C4-2B (cell line): ENCODE results near the gene GALNT9.

Experiments
- CTCF ChIP-seq: fragments of 450-650 bp; conservative IDR thresholded peaks from 2 replicates; pipeline ENCODE4 v1.5.1; 2017; ENCODE audit warnings: mild to moderate bottlenecking
- ZFX ChIP-seq: fragments of 450-650 bp; IDR thresholded peaks from 2 replicates; pipeline ENCODE4 v1.6.1; 2017

DNA sequence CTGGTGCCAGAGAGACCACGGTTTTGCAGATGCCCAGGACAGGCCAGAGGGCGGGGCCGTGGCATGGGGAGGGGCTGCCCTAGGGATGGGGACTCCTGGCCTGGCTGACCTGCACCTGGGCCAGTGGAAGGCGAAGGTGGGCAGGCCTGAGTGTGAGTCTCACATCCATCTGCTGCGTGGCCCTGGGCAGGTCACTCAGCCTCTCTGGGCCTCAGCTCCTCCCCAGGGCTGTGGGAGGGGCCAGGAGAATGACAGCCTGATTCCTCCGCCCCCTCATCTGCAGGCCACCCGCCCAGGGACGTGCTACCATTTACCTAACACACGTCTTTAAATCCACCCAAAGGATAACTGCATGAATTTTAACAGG, 90.9 kb downstream of the GALNT9 start:
- TF ChIP-seq CTCF (no peak), ZFX (no peak)
